ENCODE measurements around the gene OCA2. TPM values are rescaled to one million over a fixed set of nuclear protein-coding genes. Genes with fewer than 3 reads are reported as not detected.

The OCA2 gene
- total RNA-seq, 6 donors from 2014 or later: 0.83 to 6.0 (median 2.0) TPM

DNA sequence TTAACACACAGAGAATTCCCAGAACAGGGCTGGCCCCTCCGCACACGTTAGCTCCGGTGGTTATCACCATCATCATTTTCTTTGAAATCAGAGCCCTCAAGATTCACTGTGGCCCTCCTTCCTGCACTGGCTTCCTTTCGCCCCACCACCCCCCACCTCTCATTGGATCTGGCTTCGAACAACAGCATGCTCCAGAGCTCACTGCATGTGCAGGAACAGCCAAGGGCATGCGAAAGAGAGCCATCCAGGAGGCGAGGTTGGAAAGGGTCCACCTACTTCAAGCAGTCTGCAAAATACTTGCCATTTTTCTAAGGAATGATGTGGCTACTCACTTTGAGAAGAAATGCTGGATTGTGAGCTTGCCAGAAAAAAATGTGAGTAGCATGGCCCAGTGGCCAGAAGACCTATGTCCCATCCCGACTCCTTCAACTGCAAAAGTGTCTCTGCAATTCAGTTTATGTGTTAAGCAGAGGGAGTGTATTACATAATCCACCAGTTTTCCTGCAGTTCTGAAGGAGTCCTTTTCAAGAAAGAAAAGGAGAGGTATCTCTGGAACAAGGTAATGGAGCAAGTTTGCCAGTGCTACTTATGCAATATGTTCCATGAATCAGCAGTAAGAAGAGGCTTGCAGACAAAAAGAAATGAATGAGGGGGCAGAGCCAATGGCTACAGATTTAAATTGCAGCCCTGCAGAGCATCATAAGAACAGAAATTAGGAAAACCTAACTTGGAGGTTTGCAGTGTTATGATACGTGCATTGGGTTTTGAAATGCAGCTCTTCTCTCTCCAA lies 92.8 kb downstream of the OCA2 start:
- no peak overlapping the region for H3K4me3 ChIP-seq
- TF ChIP-seq EP300 (IDR thresholded peaks at IDR 0.05) (no peak), POLR2AphosphoS5 (IDR thresholded peaks at IDR 0.05) (no peak), POLR2A (IDR thresholded peaks at IDR 0.05) (no peak)
- TF ChIP-seq, protein P1, sequence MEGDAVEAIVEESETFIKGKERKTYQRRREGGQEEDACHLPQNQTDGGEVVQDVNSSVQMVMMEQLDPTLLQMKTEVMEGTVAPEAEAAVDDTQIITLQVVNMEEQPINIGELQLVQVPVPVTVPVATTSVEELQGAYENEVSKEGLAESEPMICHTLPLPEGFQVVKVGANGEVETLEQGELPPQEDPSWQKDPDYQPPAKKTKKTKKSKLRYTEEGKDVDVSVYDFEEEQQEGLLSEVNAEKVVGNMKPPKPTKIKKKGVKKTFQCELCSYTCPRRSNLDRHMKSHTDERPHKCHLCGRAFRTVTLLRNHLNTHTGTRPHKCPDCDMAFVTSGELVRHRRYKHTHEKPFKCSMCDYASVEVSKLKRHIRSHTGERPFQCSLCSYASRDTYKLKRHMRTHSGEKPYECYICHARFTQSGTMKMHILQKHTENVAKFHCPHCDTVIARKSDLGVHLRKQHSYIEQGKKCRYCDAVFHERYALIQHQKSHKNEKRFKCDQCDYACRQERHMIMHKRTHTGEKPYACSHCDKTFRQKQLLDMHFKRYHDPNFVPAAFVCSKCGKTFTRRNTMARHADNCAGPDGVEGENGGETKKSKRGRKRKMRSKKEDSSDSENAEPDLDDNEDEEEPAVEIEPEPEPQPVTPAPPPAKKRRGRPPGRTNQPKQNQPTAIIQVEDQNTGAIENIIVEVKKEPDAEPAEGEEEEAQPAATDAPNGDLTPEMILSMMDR (IDR thresholded peaks at IDR 0.05): no peak
- H3K9me3 ChIP-seq: no peaks in the 10 kb centered on the region
- WGBS, 2 donors: 79 to 86% methylated on average over 9 of the region's 9 CpGs
- ATAC-seq (ENCODE audit: low FRiP score in 2 of 2): no peak
- no peak for DNase-seq
- H3K27me3 ChIP-seq: no peaks in the 10 kb centered on the region
- H3K4me1 ChIP-seq: no peaks in the 10 kb centered on the region
- no peaks in the 10 kb centered on the region for H3K36me3 ChIP-seq
- no peak overlapping the region for H3K27ac ChIP-seq

GRCh38 chr15:28005004-28005527 lies 94.0 kb downstream of the OCA2 start:
- DNase-seq (peak in 1 of 2 donors; percentile 49), ATAC-seq (ENCODE audit: low FRiP score in 2 of 2) (no peak)
- Histone ChIP-seq H3K9me3 (no peaks in the 10 kb centered on the region), H3K27me3 (no peaks in the 10 kb centered on the region), H3K4me1 (no peaks in the 10 kb centered on the region), H3K36me3 (no peaks in the 10 kb centered on the region), H3K27ac (no peak overlapping the region), H3K4me3 (no peak overlapping the region)
- 87 to 91% methylated on average over 15 of the region's 15 CpGs for WGBS, 2 donors
- TF ChIP-seq EP300 (IDR thresholded peaks at IDR 0.05) (no peak), POLR2AphosphoS5 (IDR thresholded peaks at IDR 0.05) (no peak), POLR2A (IDR thresholded peaks at IDR 0.05) (no peak)
- TF ChIP-seq, protein P1 (IDR thresholded peaks at IDR 0.05): no peak

GRCh38 chr15:28004143-28005003 lies 94.7 kb downstream of the OCA2 start:
- H3K27me3 ChIP-seq: no peaks in the 10 kb centered on the region
- H3K4me3 ChIP-seq: no peak overlapping the region
- TF ChIP-seq POLR2AphosphoS5 (IDR thresholded peaks at IDR 0.05) (no peak), POLR2A (IDR thresholded peaks at IDR 0.05) (no peak), EP300 (IDR thresholded peaks at IDR 0.05) (no peak)
- TF ChIP-seq, protein P1 (IDR thresholded peaks at IDR 0.05): no peak
- H3K9me3 ChIP-seq: no peaks in the 10 kb centered on the region
- H3K4me1 ChIP-seq: no peaks in the 10 kb centered on the region
- DNase-seq (peak in 1 of 2 donors; percentile 60), ATAC-seq (ENCODE audit: low FRiP score in 2 of 2) (peak in 1 of 2 donors; percentile 41)
- no peaks in the 10 kb centered on the region for H3K36me3 ChIP-seq
- 81 to 90% methylated on average over 23 to 24 of the region's 24 CpGs for WGBS, 2 donors
- H3K27ac ChIP-seq: no peak overlapping the region

- peak in 1 of 2 donors; percentile 30 for ATAC-seq (ENCODE audit: low FRiP score in 2 of 2)
- DNase-seq: peak in 1 of 2 donors; percentile 81
These were observed 95.6 kb downstream of the OCA2 start for GRCh38 chr15:28003302-28004037.

More at GRCh38 chr15:28003302-28004037, 95.6 kb downstream of the OCA2 start:
- H3K4me1 ChIP-seq: no peaks in the 10 kb centered on the region
- H3K27ac ChIP-seq: no peak overlapping the region
- TF ChIP-seq POLR2AphosphoS5 (IDR thresholded peaks at IDR 0.05): no peak
- TF ChIP-seq, protein P1 (IDR thresholded peaks at IDR 0.05): no peak
- WGBS, 2 donors: 96% methylated on average over 63 of the region's 63 CpGs
- H3K4me3 ChIP-seq: no peak overlapping the region
- no peaks in the 10 kb centered on the region for H3K27me3 ChIP-seq
- no peaks in the 10 kb centered on the region for H3K36me3 ChIP-seq
- no peaks in the 10 kb centered on the region for H3K9me3 ChIP-seq
